Left ventricle myocardium inferior (tissue), 1 donor: ENCODE data around the gene TSPAN18. TPM values are rescaled to one million over a fixed set of nuclear protein-coding genes. Genes with fewer than 3 reads are reported as not detected.

Experiments used
- DNase-seq: peaks from one replicate; pipeline ENCODE4 v3.0.0-alpha.2; 2020
- H3K27ac ChIP-seq: fragments of 200-600 bp; replicated peaks from 2 replicates; pipeline ENCODE4 v1.8.0; 2021
- H3K27me3 ChIP-seq: fragments of 200-600 bp; 2 replicates; pipeline ENCODE4 v1.8.0; 2021; ENCODE audit warnings: low read depth
- H3K36me3 ChIP-seq: fragments of 200-600 bp; 2 replicates; pipeline ENCODE4 v1.8.0; 2021
- H3K4me1 ChIP-seq: fragments of 200-600 bp; 2 replicates; pipeline ENCODE4 v1.8.0; 2021
- H3K4me3 ChIP-seq: fragments of 200-600 bp; 2 replicates; pipeline ENCODE4 v1.8.0; 2021; ENCODE audit warnings: mild to moderate bottlenecking, moderate library complexity
- H3K9me3 ChIP-seq: fragments of 200-600 bp; replicated peaks from 2 replicates; pipeline ENCODE4 v1.8.0; 2021
- CTCF ChIP-seq: fragments of 200-600 bp; IDR thresholded peaks from 2 replicates; pipeline ENCODE4 v1.8.0; 2021; ENCODE audit warnings: antibody characterized with exemption, mild to moderate bottlenecking, borderline replicate concordance
- intact Hi-C: fragments of 100-400 bp; cut with micrococcal nuclease; formaldehyde crosslinking; loops from one replicate; pipeline ENCODE4 v1.11.0; 2022
- total RNA-seq: library from RNA; stranded (reverse); fragmentation: NEBNext Ultra II Directional; extraction: Animal tissue kit (Norgen Biotek cat#: 25700); gene quantifications from one replicate; pipeline ENCODE4 v1.2.1, GENCODE V29; 2021
- donor health status: DM: no; HTN: yes; CAD: no; lungs with severe emphysema.

The TSPAN18 gene
- total RNA-seq, 1 donor from 2014 or later = 129 TPM

- Histone ChIP-seq H3K9me3 (no peaks in the 10 kb centered on the region), H3K27ac (no peak overlapping the region), H3K27me3 (no peaks in the 10 kb centered on the region), H3K4me3 (no peak overlapping the region), H3K36me3 (no peaks in the 10 kb centered on the region), H3K4me1 (peaks cover 27% of the 10 kb centered on the region)
- intact Hi-C loops = no loop called here
- no peak for DNase-seq
- TF ChIP-seq CTCF = no peak
Observed at GRCh38 chr11:44879432-44879831, 152.7 kb downstream of the TSPAN18 start.

- H3K36me3 ChIP-seq = no peaks in the 10 kb centered on the region
- DNase-seq = no peak
Observed at GRCh38 chr11:44880511-44880910, 153.7 kb downstream of the TSPAN18 start.

GRCh38 chr11:44880953-44881352, 154.2 kb downstream of the TSPAN18 start:
- Histone ChIP-seq H3K4me3 (no peak overlapping the region), H3K9me3 (no peaks in the 10 kb centered on the region), H3K36me3 (no peaks in the 10 kb centered on the region), H3K27ac (no peak overlapping the region), H3K4me1 (peaks cover 40% of the 10 kb centered on the region), H3K27me3 (no peaks in the 10 kb centered on the region)
- DNase-seq = no peak
- TF ChIP-seq CTCF = no peak
- intact Hi-C loops = no loop called here

More at GRCh38 chr11:44880511-44880910, 153.7 kb downstream of the TSPAN18 start:
- intact Hi-C loops = no loop called here
- no peak for TF ChIP-seq CTCF
- Histone ChIP-seq H3K4me1 (peaks cover 36% of the 10 kb centered on the region), H3K9me3 (no peaks in the 10 kb centered on the region), H3K27me3 (no peaks in the 10 kb centered on the region), H3K4me3 (no peak overlapping the region), H3K27ac (no peak overlapping the region)

GRCh38 chr11:44883277-44883676, 156.5 kb downstream of the TSPAN18 start:
- H3K9me3 ChIP-seq = no peaks in the 10 kb centered on the region
- DNase-seq = no peak
- peaks cover 45% of the 10 kb centered on the region for H3K4me1 ChIP-seq
- no peaks in the 10 kb centered on the region for H3K27me3 ChIP-seq
- no peak overlapping the region for H3K4me3 ChIP-seq
- H3K36me3 ChIP-seq = no peaks in the 10 kb centered on the region
- no peak overlapping the region for H3K27ac ChIP-seq
- intact Hi-C loops = no loop called here
- TF ChIP-seq CTCF = no peak

- DNase-seq = no peak
Observed at GRCh38 chr11:44884056-44884455, 157.3 kb downstream of the TSPAN18 start.

More at GRCh38 chr11:44884056-44884455, 157.3 kb downstream of the TSPAN18 start:
- H3K4me1 ChIP-seq = peaks cover 44% of the 10 kb centered on the region
- intact Hi-C loops = no loop called here
- H3K4me3 ChIP-seq = no peak overlapping the region
- no peaks in the 10 kb centered on the region for H3K9me3 ChIP-seq
- TF ChIP-seq CTCF = no peak
- H3K27ac ChIP-seq = no peak overlapping the region
- no peaks in the 10 kb centered on the region for H3K27me3 ChIP-seq
- no peaks in the 10 kb centered on the region for H3K36me3 ChIP-seq
